SK-N-SH (cell line): ENCODE results near the gene SPRY2. TPM values are rescaled to one million over a fixed set of nuclear protein-coding genes. Genes with fewer than 3 reads are reported as not detected.

Experiments used
- CTCF ChIA-PET: fragments of 300-600, 350-600 bp; formaldehyde crosslinking; extraction: SDS; loops from one replicate; lab custom pipeline; 2021; lab: Yijun Ruan, JAX
- POLR2A ChIA-PET: fragments of 350-600 bp; sonication (Branson Sonifier 250); formaldehyde crosslinking; extraction: SDS; loops from one replicate; lab custom pipeline; 2020; ENCODE audit warnings: antibody characterized with exemption, inconsistent platforms; lab: Yijun Ruan, JAX
- DNase-seq: peaks from one replicate; pipeline ENCODE4 v3.0.0; 2012
- H2AFZ ChIP-seq: fragments of 200-600 bp; sonication (generic); 2 replicates; pipeline ENCODE4 v1.8.1; 2016; ENCODE audit warnings: antibody characterized with exemption, mild to moderate bottlenecking, low read depth
- H3F3A ChIP-seq: fragments of 200-600 bp; sonication (generic); replicated peaks from 2 replicates; pipeline ENCODE3; 2016; ENCODE audit warnings: antibody characterized with exemption, mild to moderate bottlenecking; ENCODE audit not compliant: insufficient read depth
- H3K27ac ChIP-seq, 2 experiments: fragments of 200-500 bp in 1 of 2; fragments of 200-600 bp in 1 of 2; sonication (Bioruptor generic) in 1 of 2; sonication (generic), shearing (Covaris generic) in 1 of 2; 2 replicates each; pipeline versions ENCODE4 v1.5.1 to v1.6.1; 2014 to 2016; ENCODE audit warnings: low read depth in 2 of 2, inconsistent platforms in 1 of 2, low read length in 1 of 2, mild to moderate bottlenecking in 1 of 2, mixed read lengths in 1 of 2
- H3K27me3 ChIP-seq: fragments of 200-600 bp; sonication (generic), shearing (Covaris generic); 2 replicates; pipeline ENCODE4 v1.6.1; 2016; ENCODE audit warnings: mixed run types; ENCODE audit not compliant: insufficient read depth
- H3K36me3 ChIP-seq, 2 experiments: fragments of 200-500 bp in 1 of 2; fragments of 200-600 bp in 1 of 2; sonication (Bioruptor generic) in 1 of 2; sonication (generic) in 1 of 2; replicated peaks in 1 of 2; 2 replicates each; pipeline versions ENCODE3 to v1.5.1; 2014 to 2016; ENCODE audit warnings: low read length in 1 of 2, mild to moderate bottlenecking in 1 of 2; ENCODE audit not compliant: insufficient read depth in 2 of 2, control insufficient read depth in 1 of 2
- H3K4me1 ChIP-seq, 2 experiments: fragments of 200-500 bp in 1 of 2; fragments of 200-600 bp in 1 of 2; sonication (Bioruptor generic) in 1 of 2; sonication (generic), shearing (Covaris generic) in 1 of 2; 2 replicates each; pipeline versions ENCODE4 v1.5.1 to v1.6.1; 2014 to 2016; ENCODE audit warnings: low read depth in 1 of 2, low read length in 1 of 2, mixed run types in 1 of 2; ENCODE audit not compliant: insufficient read depth in 2 of 2, control insufficient read depth in 1 of 2
- H3K4me2 ChIP-seq: fragments of 200-600 bp; sonication (generic), shearing (Covaris generic); 2 replicates; pipeline ENCODE4 v1.6.1; 2017; ENCODE audit warnings: mixed run types
- H3K4me3 ChIP-seq, 2 experiments: fragments of 200-500 bp in 1 of 2; fragments of 200-600 bp in 1 of 2; sonication (Bioruptor generic) in 1 of 2; sonication (generic), shearing (Covaris generic) in 1 of 2; 2 replicates each; pipeline versions ENCODE4 v1.5.1 to v1.8.1; 2014 to 2016; ENCODE audit warnings: low read depth in 2 of 2, inconsistent platforms in 1 of 2, low read length in 1 of 2, mild to moderate bottlenecking in 1 of 2, mixed read lengths in 1 of 2, moderate library complexity in 1 of 2
- H3K79me2 ChIP-seq: fragments of 200-600 bp; sonication (generic); 2 replicates; pipeline ENCODE4 v1.8.1; 2017; ENCODE audit warnings: mild to moderate bottlenecking; ENCODE audit not compliant: insufficient read depth
- H3K9ac ChIP-seq: fragments of 200-600 bp; sonication (generic); 2 replicates; pipeline ENCODE4 v1.6.1; 2017; ENCODE audit warnings: mixed run types
- H3K9me2 ChIP-seq: fragments of 200-600 bp; sonication (generic); 2 replicates; pipeline ENCODE4 v1.6.1; 2017; ENCODE audit warnings: mixed run types
- H3K9me3 ChIP-seq: fragments of 200-600 bp; sonication (generic); 2 replicates; pipeline ENCODE4 v1.6.1; 2017; ENCODE audit warnings: mixed run types, mild to moderate bottlenecking, moderate library complexity
- H4K20me1 ChIP-seq: fragments of 200-600 bp; sonication (generic); 2 replicates; pipeline ENCODE4 v1.6.1; 2017; ENCODE audit warnings: mild to moderate bottlenecking, mixed run types; ENCODE audit not compliant: insufficient read depth
- ELF1 ChIP-seq: IDR thresholded peaks from 2 replicates; pipeline ENCODE4 v1.4.0; 2012
- EP300 ChIP-seq, 2 experiments: IDR thresholded peaks; 2 replicates each; pipeline versions ENCODE4 v1.4.0 to v1.6.1; 2012; ENCODE audit warnings: borderline replicate concordance in 1 of 2, low read depth in 1 of 2, low read length in 1 of 2
- EZH2phosphoT487 ChIP-seq: fragments of 200-600 bp; sonication (generic); IDR thresholded peaks from 2 replicates; pipeline ENCODE4 v1.6.1; 2017; ENCODE audit warnings: low read depth, mixed run types, mild to moderate bottlenecking, antibody characterized with exemption, moderate library complexity, borderline replicate concordance
- FOXM1 ChIP-seq: IDR thresholded peaks from 2 replicates; pipeline ENCODE4 v1.4.0; 2012; ENCODE audit warnings: low read depth, mild to moderate bottlenecking
- GABPA ChIP-seq: IDR thresholded peaks from 2 replicates; pipeline ENCODE4 v1.4.0; 2012; ENCODE audit warnings: low read depth, mild to moderate bottlenecking
- GATA2 ChIP-seq: sonication (generic); formaldehyde crosslinking; IDR thresholded peaks from 2 replicates; pipeline ENCODE4 v1.5.0; 2020; ENCODE audit warnings: mild to moderate bottlenecking, missing genetic modification reagents
- IRF3 ChIP-seq: fragments of 150-350 bp; IDR thresholded peaks from 2 replicates; pipeline ENCODE4 v1.6.1; 2016; ENCODE audit warnings: mild to moderate bottlenecking, low read depth, low read length
- JUND ChIP-seq: IDR thresholded peaks from 2 replicates; pipeline ENCODE4 v1.4.0; 2012
- MXI1 ChIP-seq: IDR thresholded peaks from 2 replicates; pipeline ENCODE4 v1.6.1; 2012; ENCODE audit warnings: mild to moderate bottlenecking, low read depth, low read length, improper control_type of control experiment
- NFIC ChIP-seq: IDR thresholded peaks from 2 replicates; pipeline ENCODE4 v1.4.0; 2012; ENCODE audit warnings: borderline replicate concordance
- NRF1 ChIP-seq: IDR thresholded peaks from 2 replicates; pipeline ENCODE4 v1.6.1; 2012; ENCODE audit warnings: low read depth, mild to moderate bottlenecking, low read length
- POLR2AphosphoS5 ChIP-seq: IDR thresholded peaks from 2 replicates; pipeline ENCODE4 v1.6.1; 2012; ENCODE audit warnings: low read depth, low read length
- RCOR1 ChIP-seq: fragments of 150-350 bp; IDR thresholded peaks from 2 replicates; pipeline ENCODE4 v1.6.1; 2017; ENCODE audit warnings: antibody characterized with exemption, low read length
- REST ChIP-seq: IDR thresholded peaks from 2 replicates; pipeline ENCODE4 v1.6.1; 2012; ENCODE audit warnings: mild to moderate bottlenecking, low read depth, low read length, moderate library complexity
- RFX5 ChIP-seq: IDR thresholded peaks from 2 replicates; pipeline ENCODE4 v1.6.1; 2012; ENCODE audit warnings: mild to moderate bottlenecking, improper control_type of control experiment, low read length
- RXRA ChIP-seq: IDR thresholded peaks from 2 replicates; pipeline ENCODE4 v1.4.0; 2012; ENCODE audit warnings: low read depth, mild to moderate bottlenecking, borderline replicate concordance
- SIN3A ChIP-seq: IDR thresholded peaks from 2 replicates; pipeline ENCODE4 v1.6.1; 2012; ENCODE audit warnings: low read depth, mild to moderate bottlenecking, low read length, moderate library complexity, borderline replicate concordance
- SMC3 ChIP-seq: IDR thresholded peaks from 2 replicates; pipeline ENCODE4 v1.6.1; 2012; ENCODE audit warnings: low read depth, low read length, improper control_type of control experiment
- TAF1 ChIP-seq: IDR thresholded peaks from 2 replicates; pipeline ENCODE4 v1.6.1; 2012; ENCODE audit warnings: low read depth, mild to moderate bottlenecking, low read length, moderate library complexity, borderline replicate concordance
- TCF12 ChIP-seq: IDR thresholded peaks from 2 replicates; pipeline ENCODE4 v1.4.0; 2012
- WGBS: methylation state at CpG from one replicate; pipeline ENCODE4 v1.1.6; 2017; ENCODE audit warnings: low lambda C conversion rate; 5-methylcytosine and 5-hydroxymethylcytosine counted together
- polyA plus RNA-seq, 3 experiments: library from polyadenylated mRNA; depleted of rRNA; stranded (reverse); fragments of >200 nt; gene quantifications; 2 replicates each; pipeline ENCODE4 v1.2.3, GENCODE V29; 2012

Gene SPRY2
- polyA plus RNA-seq, 1 of the 3 experiments (the other 2 are of a cell fraction) = 122 TPM

GRCh38 chr13:80331984-80332383 lies 8.9 kb downstream of the SPRY2 start:
- peaks cover 39 to 56% of the 10 kb centered on the region in 2 experiments for H3K36me3 ChIP-seq
- peaks cover 58% of the 10 kb centered on the region for H3K79me2 ChIP-seq
- no peaks in the 10 kb centered on the region for H3K9me3 ChIP-seq
- H2AFZ ChIP-seq = no peak overlapping the region
- no peaks in the 10 kb centered on the region for H3K9me2 ChIP-seq
- TF ChIP-seq REST (no peak), TCF12 (no peak), NFIC (no peak), TAF1 (no peak), EP300 (IDR thresholded peaks at IDR 0.05; ENCODE audit: borderline replicate concordance in 1 of 2, low read depth in 1 of 2, low read length in 1 of 2) (no peak), NRF1 (no peak), POLR2AphosphoS5 (no peak), GABPA (no peak), IRF3 (no peak), RFX5 (no peak), ELF1 (no peak), GATA2 (no peak), EZH2phosphoT487 (no peak), SIN3A (no peak), JUND (no peak), FOXM1 (no peak), RCOR1 (no peak), RXRA (no peak), MXI1 (no peak), SMC3 (no peak)
- no peak overlapping the region for H3K9ac ChIP-seq
- H4K20me1 ChIP-seq = peaks cover 46% of the 10 kb centered on the region
- peak overlapping the region in 1 of 2 experiments; percentile 5; a peak in 1 of 4 replicates for H3K27ac ChIP-seq
- ChIA-PET POLR2A (no interaction called here), CTCF (no interaction called here)
- no peak for DNase-seq
- 100% methylated on average over 2 of the region's 2 CpGs for WGBS
- no peaks in the 10 kb centered on the region for H3K27me3 ChIP-seq
- no peak overlapping the region for H3K4me2 ChIP-seq
- H3K4me1 ChIP-seq = peaks cover 4 to 8% of the 10 kb centered on the region in 2 experiments; a peak in 3 of 4 replicates
- no peak overlapping the region for H3K4me3 ChIP-seq
- peaks cover 33% of the 10 kb centered on the region for H3F3A ChIP-seq
